Measurements from ENCODE around the gene ESRRB.

ESRRB gene

GRCh38 chr14:76352639-76353281 is 23.2 kb upstream of the ESRRB start:
- peak; percentile 9 for DNase-seq (ENCODE audit: low read depth)

DNA sequence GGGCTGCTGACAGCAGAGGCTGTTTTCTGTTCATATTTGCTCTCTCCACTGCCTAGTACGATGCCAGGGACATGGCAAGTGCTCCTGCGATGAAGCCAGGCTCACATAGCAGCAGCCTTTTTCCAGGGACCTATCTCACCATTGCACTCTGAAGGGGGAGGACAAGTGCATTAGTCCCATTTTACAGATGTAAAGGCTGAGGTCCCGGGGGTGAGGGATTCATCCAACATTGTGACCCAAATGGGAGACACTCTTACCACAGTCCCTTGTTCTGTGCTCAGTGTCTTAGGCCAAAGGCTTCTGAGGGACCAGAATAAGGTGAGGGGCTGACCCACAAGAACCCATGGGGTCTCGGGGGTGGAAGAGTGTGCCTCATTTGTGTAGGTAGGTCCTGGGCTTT is 21.6 kb upstream of the ESRRB start:
- DNase-seq (ENCODE audit: low read depth): no peak

- no peak for DNase-seq (ENCODE audit: low read depth)
Observed at GRCh38 chr14:76355771-76356170, 20.2 kb upstream of the ESRRB start.

DNA sequence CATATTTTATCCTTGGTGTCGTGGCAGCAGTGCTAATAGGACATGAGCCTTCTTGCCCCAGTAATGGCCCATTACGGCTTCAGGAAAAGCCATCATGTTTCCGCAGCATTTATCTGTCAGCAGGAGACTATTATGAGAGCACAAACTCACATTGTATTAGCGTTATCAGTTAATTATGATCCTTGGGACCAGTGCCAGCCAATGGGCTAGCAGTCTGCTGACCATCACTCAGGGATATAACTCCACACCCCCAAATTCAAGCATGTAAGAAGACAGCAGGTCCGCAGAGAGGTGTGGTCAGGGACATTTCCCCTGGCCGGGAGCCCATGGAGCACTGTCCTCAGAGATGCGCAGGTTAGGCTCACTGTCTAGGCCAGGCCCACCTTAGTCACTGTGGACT is 4.9 kb upstream of the ESRRB start:
- DNase-seq (ENCODE audit: low read depth): no peak

DNA sequence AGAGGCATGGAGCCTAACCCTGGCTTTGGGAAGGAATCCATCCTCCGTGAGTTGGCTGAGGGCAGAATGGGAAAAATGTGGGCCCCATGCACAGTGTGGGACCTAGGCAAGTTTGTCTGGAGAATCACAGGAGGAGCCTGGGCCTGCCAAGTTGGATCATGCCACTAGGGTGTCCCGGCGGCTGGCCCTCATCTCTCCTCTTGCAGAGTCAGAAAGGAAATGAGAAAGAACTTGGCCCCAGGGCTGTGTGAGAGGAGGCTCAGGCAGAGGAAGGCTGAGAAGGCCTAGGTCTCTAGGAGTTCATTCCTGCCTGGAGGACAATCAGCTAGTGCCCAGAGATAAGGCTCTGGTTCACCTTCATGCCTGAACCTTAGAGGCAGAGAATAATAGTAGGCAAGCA is 2.5 kb upstream of the ESRRB start:
- no peak for DNase-seq (ENCODE audit: low read depth)

DNA sequence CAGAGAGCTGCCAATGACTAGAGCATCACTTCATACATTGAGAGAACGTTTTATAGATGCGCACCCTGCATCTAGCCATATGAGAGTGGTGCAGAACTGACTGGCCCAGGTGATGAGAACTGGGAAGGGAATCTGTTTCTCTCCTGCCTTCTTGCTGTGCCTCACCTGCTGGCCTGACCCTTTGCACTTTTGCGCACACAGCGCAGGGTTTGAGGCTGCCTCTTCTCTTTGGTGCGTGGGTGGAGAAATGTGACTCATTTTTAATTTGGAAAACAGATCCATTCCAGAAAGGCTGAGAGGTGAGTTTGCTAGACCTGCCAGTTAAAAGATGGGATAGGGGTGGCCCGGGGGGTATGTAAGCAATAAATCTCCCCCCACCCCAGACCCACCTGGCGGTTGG is 453 bp upstream of the ESRRB start:
- DNase-seq (ENCODE audit: low read depth): no peak

- no peak for DNase-seq (ENCODE audit: low read depth)
Observed at GRCh38 chr14:76376409-76376877, 506 bp downstream of the ESRRB start.

GRCh38 chr14:76376878-76377734 is 1.2 kb downstream of the ESRRB start:
- DNase-seq (ENCODE audit: low read depth): no peak

DNA sequence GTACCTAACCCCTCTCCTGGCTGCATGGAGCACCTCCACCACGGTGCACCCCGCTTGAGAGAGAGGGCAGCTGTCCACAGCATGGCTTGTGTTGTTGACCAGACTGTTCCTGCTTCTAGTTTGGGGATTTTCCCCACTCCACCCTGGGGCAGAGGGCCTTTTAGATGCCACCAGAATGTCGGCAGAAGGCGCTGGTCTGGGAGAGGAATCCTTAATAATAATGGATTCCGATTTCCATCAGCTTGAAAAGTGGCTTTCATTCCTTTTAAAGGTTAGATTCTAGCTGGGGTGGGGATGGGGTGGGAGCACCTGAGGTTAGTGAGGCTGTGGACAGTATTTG is 1.8 kb downstream of the ESRRB start:
- DNase-seq (ENCODE audit: low read depth): no peak

GRCh38 chr14:76380991-76381390 is 5.1 kb downstream of the ESRRB start:
- no peak for DNase-seq (ENCODE audit: low read depth)

DNA sequence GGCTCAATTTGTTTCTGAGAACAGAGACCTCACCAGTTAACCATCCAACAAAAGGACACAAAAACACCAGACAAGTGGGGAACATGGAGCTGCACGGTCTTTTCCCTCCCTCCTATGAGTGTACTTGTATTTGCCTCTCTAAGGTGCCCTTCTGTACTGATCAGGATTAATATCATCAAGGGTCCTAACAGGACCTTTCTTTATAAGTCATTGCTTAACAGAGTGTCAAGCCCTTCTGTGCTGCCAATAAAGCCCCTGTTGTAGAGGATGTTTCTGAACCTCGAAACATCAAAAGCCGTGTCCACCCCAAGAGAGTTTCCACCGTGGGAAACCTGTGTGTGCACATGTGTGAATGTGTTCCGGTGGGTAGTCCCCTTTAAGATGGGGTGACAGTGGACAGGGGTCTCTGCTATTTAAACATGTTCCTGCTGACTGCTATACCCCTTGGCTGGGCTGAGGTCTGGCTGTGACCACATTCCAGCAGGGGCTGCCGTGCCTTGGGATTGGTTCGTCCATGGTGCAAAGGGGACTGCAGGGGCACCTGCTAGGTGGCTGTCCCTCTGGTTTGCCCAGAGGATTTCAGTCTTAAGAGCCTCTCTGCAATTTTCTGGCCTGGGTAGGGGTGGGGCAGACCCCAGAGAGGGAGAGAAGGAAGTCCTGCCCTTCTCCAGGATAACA is 6.0 kb downstream of the ESRRB start:
- no peak for DNase-seq (ENCODE audit: low read depth)

- DNase-seq (ENCODE audit: low read depth): no peak
Observed at GRCh38 chr14:76382495-76382832, 6.5 kb downstream of the ESRRB start.

GRCh38 chr14:76385435-76385834 is 9.5 kb downstream of the ESRRB start:
- no peak for DNase-seq (ENCODE audit: low read depth)

DNA sequence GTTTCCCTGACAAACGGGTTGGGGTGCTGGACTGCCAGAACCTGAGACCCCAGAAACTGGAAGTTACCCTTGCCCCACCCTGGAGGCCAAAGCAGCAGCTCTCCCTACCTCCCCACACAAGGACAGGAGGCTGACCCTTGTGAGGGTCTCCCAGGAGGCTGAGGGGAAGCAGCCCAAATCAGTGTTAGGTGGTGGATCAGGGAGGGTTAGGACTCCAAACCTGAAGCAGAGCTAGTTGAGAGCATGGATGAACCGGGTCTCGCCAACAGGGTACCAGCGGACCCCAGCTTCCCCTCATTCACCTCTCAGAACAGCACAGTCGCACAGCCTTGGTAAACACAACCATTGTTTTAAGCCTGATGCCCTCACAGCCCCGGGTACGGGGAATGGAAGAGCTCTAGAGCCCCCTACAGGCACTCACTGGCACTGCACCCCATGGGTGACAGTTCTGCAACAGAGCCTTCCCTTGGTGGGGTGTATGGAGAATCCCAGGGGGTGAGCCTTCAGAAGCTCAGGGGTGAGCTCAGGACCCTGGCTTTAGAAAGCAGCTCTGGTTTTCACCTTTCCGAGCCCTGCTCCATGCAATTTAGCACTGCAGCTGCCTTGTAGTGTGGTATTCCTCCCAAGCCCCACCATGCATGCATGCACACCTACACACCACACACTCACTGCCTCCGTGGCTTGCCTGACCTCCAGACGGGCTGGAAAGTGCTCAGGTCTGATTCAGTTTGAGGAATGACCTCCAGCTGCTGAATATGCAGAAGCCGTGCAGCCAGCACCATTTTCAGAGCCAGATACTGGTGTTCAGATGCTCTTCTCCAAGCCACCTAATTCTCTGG is 11.2 kb downstream of the ESRRB start:
- peak; percentile 41 for DNase-seq (ENCODE audit: low read depth)

DNA sequence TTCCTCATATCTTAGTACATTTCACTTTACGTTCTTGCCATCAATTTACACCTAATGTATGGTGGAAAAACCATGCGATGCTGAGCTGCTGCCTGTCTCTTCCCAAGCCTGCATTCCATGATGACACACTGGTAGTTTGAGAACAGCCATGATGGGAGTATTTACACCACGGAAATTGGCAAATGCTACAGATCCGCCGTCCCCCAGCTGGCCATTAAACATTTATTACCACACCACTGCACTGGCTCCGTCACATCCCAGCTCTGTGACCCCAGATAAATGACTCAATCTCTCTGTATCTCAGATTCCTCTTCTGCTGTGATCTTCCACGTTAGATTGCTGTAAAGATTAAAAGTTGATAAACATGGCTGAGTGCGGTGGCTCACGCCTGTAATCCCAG is 13.9 kb downstream of the ESRRB start:
- DNase-seq (ENCODE audit: low read depth): no peak

- DNase-seq (ENCODE audit: low read depth): no peak
Observed at GRCh38 chr14:76390621-76391020, 14.7 kb downstream of the ESRRB start.

- no peak for DNase-seq (ENCODE audit: low read depth)
Observed at GRCh38 chr14:76391981-76392690, 16.2 kb downstream of the ESRRB start.

- DNase-seq (ENCODE audit: low read depth): no peak
Observed at GRCh38 chr14:76394569-76394968, 18.6 kb downstream of the ESRRB start.

- DNase-seq (ENCODE audit: low read depth): no peak
Observed at GRCh38 chr14:76395161-76395560, 19.2 kb downstream of the ESRRB start.

DNA sequence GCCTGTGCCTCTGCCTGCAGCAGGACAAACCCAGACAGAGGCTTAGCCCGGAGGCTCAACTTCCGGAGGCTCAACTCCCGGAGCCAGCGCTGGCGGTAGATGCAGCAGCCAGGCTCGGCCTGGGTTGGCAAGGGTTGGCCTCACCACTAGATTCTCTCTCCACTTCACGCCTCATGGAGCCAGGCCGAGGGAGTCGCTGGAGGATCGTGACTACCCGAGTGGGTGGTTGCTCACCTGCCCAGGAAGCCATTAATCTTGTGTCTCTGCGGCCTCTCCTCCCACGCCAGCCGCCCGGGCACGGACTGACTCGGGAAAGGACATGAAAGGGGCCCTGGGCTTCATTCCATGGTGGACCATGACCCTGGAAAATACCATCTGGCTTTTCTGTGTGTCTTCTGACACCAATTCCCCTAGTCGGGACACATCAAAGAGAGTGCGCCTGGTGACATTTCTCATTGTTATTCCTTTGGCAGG is 20.8 kb downstream of the ESRRB start:
- DNase-seq (ENCODE audit: low read depth): no peak

- no peak for DNase-seq (ENCODE audit: low read depth)
Observed at GRCh38 chr14:76405627-76406026, 29.7 kb downstream of the ESRRB start.
